HL-60 (cell line): ENCODE measurements around the gene ARMC2.

Experiments used
- DNase-seq, 2 experiments: peaks; one replicate each; pipeline ENCODE4 v3.0.0-alpha.2; 2010 to 2020; ENCODE audit warnings: low read depth in 1 of 2, low spot score in 1 of 2
- H3K27ac ChIP-seq: fragments of 250-450 bp; sonication (Bioruptor Pico); replicated peaks from 2 replicates; pipeline ENCODE4 v1.5.1; 2020; ENCODE audit warnings: mild to moderate bottlenecking, moderate library complexity
- H3K27me3 ChIP-seq: fragments of 250-450 bp; sonication (Bioruptor Pico); 2 replicates; pipeline ENCODE4 v1.5.1; 2021; ENCODE audit warnings: mild to moderate bottlenecking, moderate library complexity; ENCODE audit not compliant: insufficient read depth, poor library complexity, severe bottlenecking
- H3K4me3 ChIP-seq: replicated peaks from 2 replicates; pipeline ENCODE4 v1.5.1; 2011; ENCODE audit warnings: mild to moderate bottlenecking, control low read depth, low read length; ENCODE audit not compliant: insufficient read depth
- GABPA ChIP-seq: IDR thresholded peaks from 2 replicates; pipeline ENCODE4 v1.6.1; 2012; ENCODE audit warnings: low read depth
- POLR2AphosphoS5 ChIP-seq: IDR thresholded peaks from 2 replicates; pipeline ENCODE4 v1.6.1; 2012; ENCODE audit warnings: low read depth
- SPI1 ChIP-seq: IDR thresholded peaks from 2 replicates; pipeline ENCODE4 v1.6.1; 2012; ENCODE audit warnings: low read depth, mild to moderate bottlenecking, borderline replicate concordance
- TF ChIP-seq, protein P1 (sequence below): IDR thresholded peaks from 2 replicates; pipeline ENCODE4 v1.6.1; 2012; ENCODE audit warnings: low read depth; ENCODE audit not compliant: insufficient replicate concordance
- TF ChIP-seq, protein P2 (sequence below): IDR thresholded peaks from one replicate; pipeline ENCODE4 v1.5.1; 2011; ENCODE audit warnings: low read length, control low read depth, inconsistent platforms; ENCODE audit not compliant: insufficient read depth

ARMC2 gene

GRCh38 chr6:108873971-108874370, 25.7 kb downstream of the ARMC2 start:
- Histone ChIP-seq H3K4me3 (no peak overlapping the region), H3K27ac (no peak overlapping the region), H3K27me3 (no peaks in the 10 kb centered on the region)
- no peak for DNase-seq
- TF ChIP-seq SPI1, result no peak
- TF ChIP-seq, protein P1, sequence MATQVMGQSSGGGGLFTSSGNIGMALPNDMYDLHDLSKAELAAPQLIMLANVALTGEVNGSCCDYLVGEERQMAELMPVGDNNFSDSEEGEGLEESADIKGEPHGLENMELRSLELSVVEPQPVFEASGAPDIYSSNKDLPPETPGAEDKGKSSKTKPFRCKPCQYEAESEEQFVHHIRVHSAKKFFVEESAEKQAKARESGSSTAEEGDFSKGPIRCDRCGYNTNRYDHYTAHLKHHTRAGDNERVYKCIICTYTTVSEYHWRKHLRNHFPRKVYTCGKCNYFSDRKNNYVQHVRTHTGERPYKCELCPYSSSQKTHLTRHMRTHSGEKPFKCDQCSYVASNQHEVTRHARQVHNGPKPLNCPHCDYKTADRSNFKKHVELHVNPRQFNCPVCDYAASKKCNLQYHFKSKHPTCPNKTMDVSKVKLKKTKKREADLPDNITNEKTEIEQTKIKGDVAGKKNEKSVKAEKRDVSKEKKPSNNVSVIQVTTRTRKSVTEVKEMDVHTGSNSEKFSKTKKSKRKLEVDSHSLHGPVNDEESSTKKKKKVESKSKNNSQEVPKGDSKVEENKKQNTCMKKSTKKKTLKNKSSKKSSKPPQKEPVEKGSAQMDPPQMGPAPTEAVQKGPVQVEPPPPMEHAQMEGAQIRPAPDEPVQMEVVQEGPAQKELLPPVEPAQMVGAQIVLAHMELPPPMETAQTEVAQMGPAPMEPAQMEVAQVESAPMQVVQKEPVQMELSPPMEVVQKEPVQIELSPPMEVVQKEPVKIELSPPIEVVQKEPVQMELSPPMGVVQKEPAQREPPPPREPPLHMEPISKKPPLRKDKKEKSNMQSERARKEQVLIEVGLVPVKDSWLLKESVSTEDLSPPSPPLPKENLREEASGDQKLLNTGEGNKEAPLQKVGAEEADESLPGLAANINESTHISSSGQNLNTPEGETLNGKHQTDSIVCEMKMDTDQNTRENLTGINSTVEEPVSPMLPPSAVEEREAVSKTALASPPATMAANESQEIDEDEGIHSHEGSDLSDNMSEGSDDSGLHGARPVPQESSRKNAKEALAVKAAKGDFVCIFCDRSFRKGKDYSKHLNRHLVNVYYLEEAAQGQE, result no peak
- no peak for TF ChIP-seq POLR2AphosphoS5
- TF ChIP-seq, protein P2, sequence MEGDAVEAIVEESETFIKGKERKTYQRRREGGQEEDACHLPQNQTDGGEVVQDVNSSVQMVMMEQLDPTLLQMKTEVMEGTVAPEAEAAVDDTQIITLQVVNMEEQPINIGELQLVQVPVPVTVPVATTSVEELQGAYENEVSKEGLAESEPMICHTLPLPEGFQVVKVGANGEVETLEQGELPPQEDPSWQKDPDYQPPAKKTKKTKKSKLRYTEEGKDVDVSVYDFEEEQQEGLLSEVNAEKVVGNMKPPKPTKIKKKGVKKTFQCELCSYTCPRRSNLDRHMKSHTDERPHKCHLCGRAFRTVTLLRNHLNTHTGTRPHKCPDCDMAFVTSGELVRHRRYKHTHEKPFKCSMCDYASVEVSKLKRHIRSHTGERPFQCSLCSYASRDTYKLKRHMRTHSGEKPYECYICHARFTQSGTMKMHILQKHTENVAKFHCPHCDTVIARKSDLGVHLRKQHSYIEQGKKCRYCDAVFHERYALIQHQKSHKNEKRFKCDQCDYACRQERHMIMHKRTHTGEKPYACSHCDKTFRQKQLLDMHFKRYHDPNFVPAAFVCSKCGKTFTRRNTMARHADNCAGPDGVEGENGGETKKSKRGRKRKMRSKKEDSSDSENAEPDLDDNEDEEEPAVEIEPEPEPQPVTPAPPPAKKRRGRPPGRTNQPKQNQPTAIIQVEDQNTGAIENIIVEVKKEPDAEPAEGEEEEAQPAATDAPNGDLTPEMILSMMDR, result no peak

DNA sequence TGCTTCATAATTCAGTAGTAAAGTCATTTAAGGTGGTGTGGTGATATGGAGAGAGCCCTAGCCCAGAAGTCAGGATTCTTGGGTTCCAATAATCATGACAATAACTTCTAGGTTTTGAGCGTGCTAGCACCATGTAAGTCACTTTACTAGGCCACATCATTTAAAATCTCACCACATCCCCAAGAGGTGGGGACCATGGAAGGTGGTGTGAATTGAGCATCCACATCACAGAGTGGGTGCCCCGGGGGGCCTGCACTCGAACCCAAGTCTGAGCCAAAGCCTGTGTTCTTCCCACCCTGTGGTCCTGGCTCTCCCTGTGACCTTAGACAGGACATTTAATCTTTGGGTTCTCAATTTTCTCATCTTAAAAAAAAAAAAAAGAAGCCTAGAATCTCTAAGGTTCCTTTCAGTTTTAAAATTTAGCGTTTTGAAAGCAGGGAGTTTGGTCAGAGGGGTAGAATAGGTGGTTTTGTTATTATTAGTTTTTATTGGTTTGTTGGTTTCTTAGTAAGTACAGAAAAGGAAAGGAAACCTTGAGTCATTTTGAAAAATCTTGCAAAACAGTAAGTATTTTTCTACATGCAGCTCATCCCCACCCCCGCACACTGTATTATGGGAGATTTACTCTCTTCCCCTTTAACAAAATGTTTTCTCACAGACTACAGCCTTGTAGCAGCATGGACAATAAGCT, 26.4 kb downstream of the ARMC2 start:
- Histone ChIP-seq H3K27ac (peak overlapping the region; percentile 54), H3K27me3 (no peaks in the 10 kb centered on the region), H3K4me3 (no peak overlapping the region)
- TF ChIP-seq, protein P2, result no peak
- peak; percentile 50; the same call in 1 of the 2 replicates for TF ChIP-seq SPI1
- DNase-seq, result peak; percentile 70 to 75

GRCh38 chr6:108875161-108875555, 26.9 kb downstream of the ARMC2 start:
- TF ChIP-seq POLR2AphosphoS5 (no peak), SPI1 (no peak), GABPA (no peak)
- TF ChIP-seq, protein P1, result no peak
- TF ChIP-seq, protein P2, result no peak
- no peak for DNase-seq
- H3K27me3 ChIP-seq, result no peaks in the 10 kb centered on the region
- H3K4me3 ChIP-seq, result no peak overlapping the region
- peak overlapping the region; percentile 54 for H3K27ac ChIP-seq
